NCI-H524 treated with DMSO at 0.1 percent for 48 hours (cell line): ENCODE data around the gene CRCP.
"Not testable (repeated sequence)": the region's sequence is repeated elsewhere in the genome, so short reads cannot be mapped to it uniquely, and the experiment has no call there.

Experiments used
- DNase-seq: peaks from one replicate; lab custom pipeline; 2025; lab: John Stamatoyannopoulos, UW

CRCP gene

DNA sequence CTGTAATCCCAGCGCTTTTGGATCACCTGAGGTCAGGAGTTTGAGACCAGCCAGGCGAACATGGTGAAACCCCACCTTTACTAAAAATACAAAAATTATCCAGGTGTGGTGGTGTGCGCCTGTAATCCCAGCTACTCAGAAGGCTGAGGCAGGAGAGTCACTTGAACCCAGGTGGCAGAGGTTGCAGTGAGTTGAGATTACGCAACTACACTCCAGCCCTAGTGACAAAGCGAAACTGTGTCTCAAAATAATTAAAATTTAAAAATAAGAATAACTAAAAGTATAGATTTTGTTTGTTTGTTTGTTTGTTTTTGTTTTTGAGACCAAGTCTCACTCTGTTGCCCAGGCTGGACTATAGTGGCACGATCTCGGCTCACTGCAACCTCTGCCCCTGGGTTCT, 41.4 kb downstream of the CRCP start:
- DNase-seq = not testable (repeated sequence)

DNA sequence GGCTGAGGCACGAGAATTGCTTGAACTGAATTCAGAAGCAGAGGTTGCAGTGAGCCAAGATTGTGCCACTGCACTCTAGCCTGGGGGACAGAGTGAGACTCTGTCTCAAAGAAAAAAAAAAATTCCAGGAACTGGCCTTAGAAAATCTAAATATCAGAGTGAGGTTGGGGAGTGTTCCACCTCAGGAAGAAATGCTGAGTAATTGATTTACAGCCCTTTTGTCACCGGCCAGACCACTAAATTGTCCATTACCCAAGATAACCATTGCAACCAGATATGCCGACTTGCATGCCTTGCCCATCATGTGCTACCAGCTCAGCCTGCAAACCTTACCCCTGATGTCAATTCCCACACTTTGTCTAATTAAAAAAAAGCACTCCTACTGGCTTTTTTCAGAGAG, 42.4 kb downstream of the CRCP start:
- no peak for DNase-seq

DNA sequence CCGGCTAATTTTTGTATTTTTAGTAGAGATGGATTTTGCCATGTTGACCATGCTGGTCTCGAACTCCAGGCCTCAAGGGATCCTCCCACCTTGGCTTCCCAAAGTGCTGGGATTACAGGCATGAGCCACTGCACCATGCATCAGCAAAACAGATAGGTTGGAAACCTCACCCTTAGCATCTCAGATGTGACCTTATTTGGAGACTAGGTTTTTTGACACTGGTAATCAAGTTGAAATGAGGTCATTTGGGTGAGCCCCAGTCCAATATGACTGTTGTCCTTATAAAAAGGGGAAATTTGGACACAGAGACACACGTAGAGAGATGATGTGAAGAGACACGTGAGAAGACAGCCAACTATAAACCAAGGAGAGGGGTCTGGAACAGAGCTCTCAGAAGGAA, 48.0 kb downstream of the CRCP start:
- no peak for DNase-seq

DNA sequence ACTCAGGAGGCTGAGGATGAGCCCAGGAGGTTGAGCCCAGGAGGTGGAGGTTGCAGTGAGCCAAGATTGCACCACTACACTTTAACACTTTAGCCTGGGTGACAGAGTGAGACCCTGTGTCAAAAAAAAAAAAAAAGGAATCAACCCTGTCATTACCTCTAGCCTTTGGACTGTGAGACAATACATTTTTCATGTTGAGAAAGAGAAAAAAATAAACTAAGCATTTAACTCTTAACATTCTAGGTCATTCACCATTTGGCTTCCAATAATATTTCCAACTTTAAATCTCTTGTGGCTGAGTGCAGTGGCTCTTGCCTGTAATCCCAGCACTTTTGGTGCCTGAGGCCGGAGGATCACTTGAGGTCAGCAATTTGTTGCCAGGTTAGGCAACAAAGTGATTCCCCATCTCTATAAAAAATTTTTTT, 48.6 kb downstream of the CRCP start:
- no peak for DNase-seq

DNA sequence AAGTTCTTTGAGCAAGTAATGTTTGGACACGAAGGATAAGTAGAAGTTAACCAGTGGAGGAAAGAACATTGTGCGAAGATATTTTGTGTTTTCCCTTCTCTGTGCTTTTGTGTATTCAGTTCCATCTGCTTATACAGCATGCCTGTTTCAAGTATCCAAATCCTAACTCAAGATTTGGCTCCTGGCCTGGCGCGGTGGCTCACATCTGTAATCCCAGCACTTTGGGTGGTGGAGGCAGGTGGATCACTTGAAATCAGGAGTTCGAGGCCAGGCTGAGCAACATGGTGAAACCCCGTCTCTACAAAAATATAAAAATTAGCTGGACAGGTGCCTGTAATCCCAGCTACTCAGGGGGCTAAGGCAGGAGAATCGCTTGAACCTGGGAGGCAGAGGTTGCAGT, 49.7 kb downstream of the CRCP start:
- no peak for DNase-seq

DNA sequence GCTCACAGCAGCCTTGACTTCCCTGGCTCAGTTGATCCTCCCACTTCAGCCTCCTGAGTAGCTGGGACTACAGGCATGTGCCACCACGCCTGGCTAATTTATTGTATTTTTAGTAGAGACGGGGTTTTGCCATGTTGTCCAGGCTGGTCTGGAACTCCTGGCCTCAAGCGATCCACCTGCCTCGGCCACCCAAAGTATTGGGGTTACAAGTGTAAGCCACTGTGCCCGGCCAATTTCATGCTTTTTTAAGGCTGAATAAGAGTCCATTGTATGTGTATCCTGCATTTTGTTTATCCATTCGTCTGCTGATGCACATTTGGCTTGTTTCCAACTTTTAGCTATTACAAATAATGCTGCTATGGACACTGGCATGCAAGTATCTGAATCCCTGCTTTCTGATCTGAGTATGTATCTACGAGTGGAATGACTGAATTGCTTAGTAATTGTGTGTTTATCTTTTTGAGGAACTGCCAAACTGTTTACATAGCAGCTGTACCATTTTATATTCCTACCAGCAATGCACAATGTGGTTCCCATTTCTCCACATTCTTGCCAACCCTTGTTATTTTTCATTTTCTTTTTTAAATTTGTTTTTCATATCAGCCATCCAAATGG, 53.2 kb downstream of the CRCP start:
- no peak for DNase-seq

DNA sequence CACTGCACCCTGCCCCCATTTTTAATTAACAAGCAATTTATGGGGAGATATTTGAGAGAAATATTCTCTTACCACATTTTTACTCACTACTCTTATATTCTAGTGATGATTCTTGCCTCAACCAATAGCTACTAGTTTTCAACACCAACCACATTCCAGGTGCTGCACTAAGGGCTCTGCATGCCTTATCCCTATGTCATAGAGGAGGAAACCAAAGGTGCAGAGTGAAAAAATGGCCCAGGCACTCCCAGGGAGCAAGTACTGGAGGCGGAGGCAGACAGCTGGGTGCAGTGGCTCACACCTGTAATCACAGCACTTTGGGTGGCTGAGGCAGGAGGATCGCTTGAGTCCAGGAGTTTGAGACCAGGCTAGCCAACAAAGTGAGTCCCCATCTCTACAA, 55.0 kb downstream of the CRCP start:
- no peak for DNase-seq

DNA sequence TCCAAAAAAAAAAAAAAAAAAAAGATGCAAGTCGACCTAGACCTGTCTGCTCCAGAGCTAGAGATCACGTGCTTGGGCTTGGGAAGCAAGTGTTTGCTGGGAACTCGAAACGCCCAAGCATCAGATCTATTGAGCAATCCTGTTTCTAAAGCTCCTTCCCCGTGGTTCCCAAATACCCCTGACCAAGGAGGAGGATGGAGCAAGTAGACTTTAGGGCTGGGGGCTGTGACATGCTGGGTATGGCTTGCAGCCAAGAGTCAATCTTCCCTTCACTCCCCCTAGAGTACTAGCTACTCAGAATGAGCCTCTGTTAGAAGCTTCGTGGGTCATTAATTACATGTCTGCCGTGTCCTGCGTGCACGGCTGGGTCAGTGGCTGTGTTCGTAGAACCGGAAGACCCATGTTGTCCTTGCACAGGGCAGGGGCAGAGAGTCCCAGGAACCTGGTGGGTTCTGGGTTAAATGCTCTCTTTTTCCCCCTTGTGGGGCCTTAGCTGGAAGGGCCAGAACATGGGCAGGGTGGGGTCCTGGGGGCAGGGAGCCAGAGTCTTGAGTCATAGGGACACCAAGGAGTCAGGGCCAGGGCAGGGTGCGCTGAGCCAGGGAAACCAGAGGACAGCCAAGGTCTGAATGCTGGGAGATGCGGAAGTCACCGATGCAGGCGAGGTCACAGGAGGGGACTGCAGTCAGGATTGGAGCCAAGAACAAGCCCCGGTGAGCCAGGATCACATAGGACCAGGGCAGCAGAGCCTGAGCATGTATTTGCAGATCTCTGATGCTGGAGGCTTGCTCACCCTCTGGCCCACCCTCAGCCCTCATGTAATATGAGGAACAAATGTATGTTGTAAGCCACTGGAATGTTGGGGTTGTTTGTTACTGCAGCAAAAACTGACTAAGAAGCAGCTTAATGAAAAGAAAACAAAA, 55.9 kb downstream of the CRCP start:
- no peak for DNase-seq

DNA sequence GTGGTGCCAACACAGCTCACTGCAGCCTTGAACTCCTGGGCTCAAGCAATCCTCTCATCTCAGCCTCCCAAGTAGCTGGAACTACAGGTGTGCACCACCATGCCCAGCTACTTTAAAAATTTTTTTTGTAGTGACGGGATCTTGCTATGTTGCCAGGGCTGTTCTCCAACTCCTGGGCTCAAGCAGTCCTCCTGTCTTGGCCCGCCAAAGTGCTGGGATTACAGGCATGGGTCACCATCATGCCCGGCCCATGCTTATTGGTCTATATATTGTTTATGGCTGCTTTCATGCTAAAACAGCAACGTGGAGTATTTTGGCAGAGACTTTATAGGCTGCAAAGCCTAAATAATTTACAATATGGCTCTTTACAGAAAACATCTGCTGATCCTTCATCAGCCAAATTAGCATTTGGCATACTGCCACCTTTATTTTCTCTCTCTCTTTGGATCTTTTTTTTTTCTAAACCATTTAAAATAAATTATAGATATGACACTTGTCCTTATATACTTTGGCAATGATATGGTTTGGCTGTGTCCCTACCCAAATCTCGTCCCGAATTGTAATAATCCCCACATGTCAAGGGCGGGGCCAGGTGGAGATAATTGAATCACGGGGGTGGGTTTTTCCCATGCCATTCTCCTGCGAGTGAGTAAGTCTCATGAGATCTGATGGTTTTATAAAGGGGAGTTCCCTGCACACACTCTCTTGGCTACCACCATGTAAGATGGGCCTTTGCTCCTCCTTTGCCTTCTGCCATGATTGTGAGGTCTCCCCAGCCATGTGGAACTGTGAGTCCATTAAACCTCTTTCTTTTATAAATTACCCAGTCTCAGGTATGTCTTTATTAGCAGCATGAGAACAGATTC, 58.1 kb downstream of the CRCP start:
- not testable (repeated sequence) for DNase-seq

DNA sequence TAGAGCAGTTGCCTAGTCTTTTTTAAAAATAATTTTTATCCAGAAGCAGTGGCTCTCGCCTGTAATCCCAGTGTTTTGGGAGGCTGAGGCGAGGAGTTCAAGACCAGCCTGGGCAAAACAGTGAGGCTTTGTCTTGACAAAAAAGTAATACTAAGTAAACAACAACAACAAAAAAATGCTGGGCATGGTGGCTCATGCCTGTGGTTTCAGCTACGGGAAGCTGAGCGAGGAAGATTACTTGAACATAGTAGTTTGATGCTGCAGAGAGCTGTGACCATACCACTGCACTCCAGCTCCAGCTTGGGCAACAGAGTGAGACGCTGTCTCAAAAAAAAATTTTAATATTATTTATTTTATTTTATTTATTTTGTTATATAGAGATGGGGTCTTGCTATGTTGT, 59.2 kb downstream of the CRCP start:
- DNase-seq = no peak

DNA sequence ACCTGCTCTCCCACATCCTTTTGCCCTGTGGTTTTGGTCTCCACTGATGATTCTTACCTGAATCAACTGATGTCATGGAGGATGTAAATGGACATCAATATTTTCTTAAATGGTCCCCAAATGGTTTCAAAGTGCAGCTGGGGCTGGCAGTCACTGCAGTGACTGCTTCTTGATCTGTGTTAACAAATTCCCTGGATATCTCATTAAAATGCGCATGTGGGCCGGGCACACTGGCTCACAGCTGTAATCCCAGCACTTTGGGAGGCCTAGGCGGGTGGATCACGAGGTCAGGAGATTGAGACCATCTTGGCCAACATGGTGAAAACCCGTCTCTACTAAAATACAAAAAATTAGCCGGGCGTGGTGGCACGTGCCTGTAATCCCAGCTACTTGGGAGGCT, 60.4 kb downstream of the CRCP start:
- not testable (repeated sequence) for DNase-seq

DNA sequence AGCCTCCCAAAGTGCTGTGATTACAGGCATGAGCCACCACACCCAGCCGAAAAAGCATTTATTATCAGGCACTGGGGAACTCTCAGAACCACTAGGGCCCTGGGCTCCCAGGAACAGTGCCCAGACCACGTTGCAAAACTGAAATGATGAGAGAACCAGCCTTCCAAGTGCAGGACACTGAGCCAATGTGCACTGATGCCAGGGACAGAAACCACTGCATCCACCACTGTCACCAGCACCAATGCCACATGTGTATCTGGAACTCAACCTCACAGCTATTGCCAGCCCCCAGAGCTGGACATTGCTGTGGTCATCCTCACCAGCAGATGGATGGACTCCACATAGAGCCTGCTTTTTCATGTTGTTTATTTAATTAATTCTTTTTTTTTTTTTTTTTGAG, 62.3 kb downstream of the CRCP start:
- no peak for DNase-seq

DNA sequence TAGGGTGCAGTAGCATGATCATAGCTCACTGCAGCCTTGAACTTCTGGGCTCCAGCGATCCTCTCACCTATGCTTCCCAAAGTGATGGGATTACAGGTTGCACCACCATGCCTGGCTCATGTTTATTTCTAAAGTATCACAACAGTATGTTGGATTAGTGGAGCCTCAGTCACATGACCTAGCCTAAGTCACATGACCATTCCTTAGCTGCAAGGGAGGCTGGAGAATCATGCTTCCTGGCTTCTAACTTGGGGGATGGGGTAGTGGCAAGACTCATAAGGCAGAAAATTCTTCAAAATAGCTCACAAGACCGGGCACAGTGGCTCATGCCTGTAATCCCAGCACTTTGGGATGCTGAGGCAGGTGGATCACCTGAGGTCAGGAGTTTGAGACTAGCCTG, 63.6 kb downstream of the CRCP start:
- DNase-seq = no peak

DNA sequence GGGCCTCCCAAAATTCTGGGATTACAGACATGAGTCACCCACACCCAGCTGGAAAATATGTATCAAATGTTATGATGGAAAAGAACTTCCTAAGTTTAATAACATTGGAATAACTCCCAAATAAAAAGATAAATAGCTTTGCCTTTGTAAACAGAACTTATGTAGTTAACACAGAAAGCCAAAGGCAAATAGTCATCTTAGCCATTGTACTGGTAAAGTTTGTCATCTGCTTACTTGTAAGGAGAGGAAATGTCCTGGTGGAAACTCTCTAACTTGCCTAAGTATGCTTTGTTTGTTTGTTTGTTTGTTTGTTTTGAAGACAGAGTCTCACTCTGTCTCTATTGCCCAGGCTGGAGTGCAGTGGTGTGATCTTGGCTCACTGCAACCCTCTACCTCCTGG, 66.7 kb downstream of the CRCP start:
- DNase-seq = no peak

DNA sequence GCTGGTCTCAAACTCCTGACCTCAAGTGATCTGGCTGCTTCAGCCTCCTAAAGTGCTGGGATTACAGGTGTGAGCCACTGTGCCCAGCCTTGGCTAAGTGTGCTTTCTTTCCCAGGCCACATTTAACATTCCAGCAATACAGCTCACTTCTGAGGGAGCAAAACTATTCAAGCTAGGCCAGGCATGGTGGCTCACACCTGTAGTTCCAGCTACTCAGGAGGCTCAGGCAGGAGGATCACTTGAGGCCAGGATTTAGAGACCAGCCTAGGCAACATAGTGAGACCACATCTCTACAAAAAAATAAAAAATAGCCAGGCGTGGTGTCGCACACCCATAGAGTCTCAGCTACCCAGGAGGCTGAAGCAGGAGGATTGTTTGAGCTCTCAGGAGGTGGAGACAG, 67.2 kb downstream of the CRCP start:
- DNase-seq = no peak

DNA sequence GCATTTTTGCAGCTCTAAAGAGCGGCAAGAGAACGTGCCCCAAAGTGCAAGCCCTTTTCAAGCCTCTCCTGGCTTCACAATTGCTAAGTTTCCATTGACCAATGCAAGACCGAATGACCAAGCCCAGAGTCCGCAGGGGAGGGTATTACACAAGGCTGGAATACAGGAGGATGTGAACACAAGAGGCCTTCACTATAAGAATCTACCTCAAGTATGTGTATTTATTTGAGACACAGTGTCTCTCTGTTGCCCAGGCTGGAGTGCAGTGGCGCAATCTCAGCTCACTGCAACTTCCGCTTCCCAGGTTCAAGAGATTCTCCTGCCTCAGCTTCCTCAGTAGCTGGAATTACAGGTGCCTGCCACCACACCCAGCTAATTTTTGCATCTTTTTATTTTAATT, 68.3 kb downstream of the CRCP start:
- DNase-seq = no peak

DNA sequence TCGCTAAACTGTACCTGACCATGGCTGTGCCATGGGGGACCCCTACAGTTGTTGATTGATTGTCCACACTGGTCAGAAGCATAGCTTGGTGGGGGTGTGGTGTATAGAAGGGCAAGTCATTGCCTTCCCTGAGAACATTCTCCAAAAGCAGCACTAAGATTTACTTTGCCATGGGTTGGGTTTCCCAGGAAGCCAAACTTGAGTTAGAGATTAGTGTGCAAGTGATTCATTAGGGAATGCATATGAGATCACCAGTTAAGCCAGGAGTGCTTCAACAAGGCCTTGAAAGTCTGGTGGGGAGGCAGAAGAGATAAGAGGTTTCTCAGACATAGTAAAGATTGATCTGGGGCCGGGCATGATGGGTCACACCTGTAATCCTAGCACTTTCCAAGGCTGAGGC, 69.1 kb downstream of the CRCP start:
- DNase-seq = no peak

DNA sequence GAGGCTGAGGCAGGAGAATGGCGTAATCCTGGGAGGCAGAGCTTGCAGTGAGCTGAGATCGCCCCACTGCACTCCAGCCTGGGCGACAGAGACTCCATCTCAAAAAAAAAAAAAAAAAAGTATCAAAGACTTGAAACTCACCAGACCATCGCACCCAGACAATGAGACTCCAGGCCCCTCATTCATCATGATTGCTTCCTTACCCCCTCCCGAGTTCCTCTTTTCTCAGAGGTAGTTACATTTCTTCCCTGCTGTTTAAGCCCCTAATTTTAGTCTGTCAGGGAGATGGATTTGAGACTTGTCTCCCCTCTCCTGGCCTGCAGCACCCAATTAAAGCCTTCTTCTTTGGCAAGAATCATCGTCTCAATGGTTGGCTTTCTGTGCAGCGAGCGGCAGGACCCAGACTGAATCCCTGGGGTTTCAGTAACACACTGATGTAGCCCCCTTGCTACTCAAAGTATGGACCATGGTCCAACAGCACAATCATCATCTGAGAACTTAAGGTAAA, 71.1 kb downstream of the CRCP start:
- no peak for DNase-seq

DNA sequence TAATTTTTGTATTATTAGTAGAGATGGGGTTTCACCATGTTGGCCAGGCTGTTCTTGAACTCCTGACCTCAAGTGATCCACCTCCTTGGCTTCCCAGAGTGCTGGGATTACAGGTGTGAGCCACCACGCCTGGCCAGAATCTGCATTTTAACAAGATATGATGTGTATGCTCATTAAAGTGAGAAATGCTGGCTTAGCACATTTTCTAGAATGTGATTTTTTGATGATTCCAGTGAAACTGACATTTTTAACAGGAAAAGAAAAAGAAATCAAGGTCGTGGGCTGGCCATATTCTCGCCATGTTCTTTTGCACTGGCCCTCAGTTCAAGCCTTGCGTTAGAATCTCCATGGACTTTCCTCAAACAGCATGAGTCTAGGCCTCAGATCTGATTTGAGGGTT, 72.3 kb downstream of the CRCP start:
- no peak for DNase-seq

DNA sequence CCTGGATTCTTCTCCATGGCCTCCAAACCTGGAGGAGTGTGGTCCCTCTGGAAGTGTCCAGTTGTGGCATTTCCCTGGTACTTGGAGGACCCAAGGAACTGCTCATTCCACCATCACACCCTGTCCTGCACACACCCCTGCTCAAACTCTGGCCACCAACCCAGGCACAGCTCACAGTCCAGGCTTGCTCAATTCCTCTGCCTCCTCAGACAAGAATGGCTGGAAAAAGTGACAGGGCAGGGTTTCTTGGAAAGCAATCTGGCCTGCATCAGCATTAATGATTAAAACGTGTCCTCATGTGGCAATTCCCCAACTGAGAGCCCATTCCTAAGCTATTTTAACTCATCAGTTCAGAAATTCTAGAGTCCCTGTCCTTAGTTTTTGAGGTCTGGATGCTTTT, 73.3 kb downstream of the CRCP start:
- DNase-seq = no peak

DNA sequence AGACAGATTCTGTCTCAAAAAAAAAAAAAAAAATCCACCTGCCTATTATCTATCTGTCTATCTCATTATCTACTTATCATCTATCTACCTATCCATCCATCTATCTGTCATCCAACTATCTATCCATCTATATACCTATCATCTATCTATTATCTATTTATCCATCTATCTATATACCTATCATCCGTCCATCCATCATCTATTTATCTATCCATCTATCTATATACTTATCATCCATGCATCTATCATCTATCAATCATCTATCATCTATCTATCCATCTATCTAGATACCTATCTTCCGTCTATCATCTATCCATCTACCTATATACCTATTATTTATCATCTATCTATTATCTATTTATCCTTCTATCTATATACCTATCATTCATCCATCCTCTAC, 74.0 kb downstream of the CRCP start:
- DNase-seq = no peak

DNA sequence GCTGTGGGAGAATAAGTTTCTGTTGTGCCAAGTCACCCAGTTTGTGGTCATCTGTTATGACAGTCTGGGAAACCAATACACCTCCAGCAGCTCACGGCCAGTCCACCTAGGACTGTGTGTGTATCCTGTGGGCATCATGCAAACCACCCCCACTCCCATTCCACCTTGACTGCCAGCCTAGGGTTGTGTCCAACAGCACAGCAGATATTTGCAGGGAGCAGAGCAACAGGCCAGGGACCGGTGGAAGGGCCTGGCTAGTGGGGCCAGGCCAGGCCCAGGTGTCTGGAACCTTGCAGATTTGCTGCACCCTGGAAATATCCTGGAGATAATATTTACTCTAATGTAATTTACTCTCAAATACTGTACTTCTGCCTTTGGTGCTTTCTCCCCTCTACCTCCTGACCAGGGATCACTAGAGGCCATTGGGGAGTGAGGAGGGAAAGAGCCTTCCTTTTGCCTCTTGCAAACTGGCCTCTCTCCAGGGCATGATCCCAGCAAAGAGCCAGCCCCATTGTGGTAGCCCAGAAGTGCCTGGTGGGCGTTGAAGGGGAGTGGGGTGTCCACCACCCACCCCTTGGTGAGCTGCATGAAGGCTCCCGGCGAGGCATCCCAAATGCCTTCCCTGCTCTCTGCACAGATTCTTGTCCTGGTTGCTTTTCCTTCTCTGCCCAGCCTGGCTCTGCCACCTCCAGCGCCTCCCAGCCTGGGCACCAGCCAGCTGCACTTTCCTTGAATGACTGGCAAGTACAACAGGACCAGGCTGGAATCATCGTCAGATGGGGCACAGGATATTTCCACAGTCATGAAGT, 75.3 kb downstream of the CRCP start:
- DNase-seq = no peak
